Adrenal gland (tissue), 12 donors: ENCODE measurements around the gene EEF1G. TPM values are rescaled to one million over a fixed set of nuclear protein-coding genes. Genes with fewer than 3 reads are reported as not detected.

Experiments
- DNase-seq, 7 donors: peaks; one replicate each; pipeline ENCODE4 v3.0.0-alpha.2; 2019 to 2020
- H3K27ac ChIP-seq, 5 donors: fragments of 200-600 bp; sonication (generic) in 4 of 5; 1 replicate in 3 of 5; 2 replicates in 2 of 5; pipeline versions ENCODE4 v1.5.1 to v1.8.0; 2016 to 2020; ENCODE audit warnings: mild to moderate bottlenecking in 1 of 5
- H3K27me3 ChIP-seq: fragments of 200-600 bp; 2 replicates; pipeline ENCODE4 v1.8.0; 2021
- H3K36me3 ChIP-seq, 2 donors: fragments of 200-600 bp; replicated peaks in 1 of 2; 1 replicate in 1 of 2; 2 replicates in 1 of 2; pipeline versions ENCODE4 v1.5.1 to v1.8.0; 2018 to 2022
- H3K4me1 ChIP-seq, 2 donors: fragments of 200-600 bp; replicated peaks in 1 of 2; 1 replicate in 1 of 2; 2 replicates in 1 of 2; pipeline versions ENCODE4 v1.5.1 to v1.8.0; 2018 to 2021
- H3K4me3 ChIP-seq, 4 donors: fragments of 200-600 bp; sonication (generic) in 3 of 4; one replicate each; pipeline ENCODE4 v1.5.1; 2016 to 2018
- H3K9me3 ChIP-seq, 3 donors: fragments of 200-600 bp; sonication (generic) in 1 of 3; replicated peaks in 1 of 3; 1 replicate in 2 of 3; 2 replicates in 1 of 3; pipeline versions ENCODE4 v1.5.1 to v1.8.0; 2016 to 2021
- CTCF ChIP-seq, 6 experiments: fragments of 450-650 bp in 4 of 6; fragments of 200-600 bp in 2 of 6; sonication (generic) in 1 of 6; IDR thresholded peaks; 1 replicate in 5 of 6; 2 replicates in 1 of 6; pipeline versions ENCODE4 v1.5.1 to v1.8.0; 2016 to 2021; ENCODE audit warnings: antibody characterized with exemption in 6 of 6, mild to moderate bottlenecking in 2 of 6, moderate library complexity in 1 of 6
- POLR2A ChIP-seq, 2 donors: fragments of 450-650 bp; IDR thresholded peaks; one replicate each; pipeline ENCODE4 v1.6.1; 2017; ENCODE audit warnings: antibody characterized with exemption in 2 of 2, mild to moderate bottlenecking in 2 of 2, moderate library complexity in 1 of 2
- WGBS, 4 donors: extraction: QIAGEN DNeasy Blood & Tissue Kit in 2 of 4; methylation state at CpG; one replicate each; pipeline versions ENCODE4 v1.1.5 to v1.1.7; 2013 to 2017; 5-methylcytosine and 5-hydroxymethylcytosine counted together
- intact Hi-C, 2 donors: fragments of 100-400 bp; cut with DNase I; formaldehyde crosslinking; loops; one replicate each; pipeline versions ENCODE4 v1.14.1 to v1.15.0; 2022 to 2023
- polyA plus RNA-seq, 3 donors: library from polyadenylated mRNA; stranded (reverse); fragments of 200-250 nt in 2 of 3; fragments of 350-450 nt in 1 of 3; fragmentation: Illumina TruSeq in 1 of 3; extraction: RNeasy Lipid Tissue Mini Kit (QIAGEN cat#74804) in 1 of 3; gene quantifications; one replicate each; pipeline ENCODE4 v1.2.3, GENCODE V29; 2013 to 2014
- total RNA-seq, 9 donors: library from RNA; depleted of rRNA in 4 of 9; stranded (reverse); fragments of >200 nt in 4 of 9; fragments of 120-200 nt in 1 of 9; fragmentation: NEBNext Ultra II Directional in 1 of 9; extraction: Animal tissue kit (Norgen Biotek cat#: 25700) in 1 of 9; gene quantifications; one replicate each; pipeline versions ENCODE4 v1.1.0 to v1.2.4, GENCODE V29; 2013 to 2023
- donor health status: healthy with polysubstance abuse.
- donor health status: Bipolar disorder and iron deficiency.
- donor health status: DM: yes; HTN: yes; CAD: no.
- donor health status: DM: no; HTN: no; CAD: no.
- donor health status: DM: no; HTN: no; CAD: no.
- donor health status: DM: yes; HTN: yes; CAD: no.

EEF1G gene
- total and polyA plus RNA-seq, 12 donors = 646 to 1,585 (median 1,183) TPM

GRCh38 chr11:62607714-62608113 lies 34.0 kb upstream of the EEF1G start:
- H3K27ac ChIP-seq = no peak overlapping the region
- H3K36me3 ChIP-seq = peaks cover 0 to 42% of the 10 kb centered on the region in 2 donors
- TF ChIP-seq POLR2A (IDR thresholded peaks at IDR 0.05) (no peak), CTCF (IDR thresholded peaks at IDR 0.05) (no peak)
- no peaks in the 10 kb centered on the region for H3K9me3 ChIP-seq
- WGBS, 4 donors = 56 to 78% (median 70%) methylated on average over 4 of the region's 4 CpGs
- H3K4me3 ChIP-seq = no peak overlapping the region
- H3K27me3 ChIP-seq = no peaks in the 10 kb centered on the region
- no peak for DNase-seq
- peaks cover 12 to 18% of the 10 kb centered on the region in 2 donors for H3K4me1 ChIP-seq
- intact Hi-C loops = no loop called here

- no peaks in the 10 kb centered on the region for H3K27me3 ChIP-seq
- TF ChIP-seq CTCF (IDR thresholded peaks at IDR 0.05) (no peak), POLR2A (IDR thresholded peaks at IDR 0.05) (no peak)
- H3K4me3 ChIP-seq = no peak overlapping the region
- peaks cover 8 to 16% of the 10 kb centered on the region in 2 donors for H3K4me1 ChIP-seq
- intact Hi-C loops = no loop called here
- H3K36me3 ChIP-seq = peaks cover 0 to 42% of the 10 kb centered on the region in 2 donors
- H3K27ac ChIP-seq = no peak overlapping the region
- no peak for DNase-seq
- WGBS, 4 donors = 92 to 96% (median 93%) methylated on average over 15 of the region's 15 CpGs
- H3K9me3 ChIP-seq = no peaks in the 10 kb centered on the region
These were observed 32.2 kb upstream of the EEF1G start for GRCh38 chr11:62605902-62606301.

GRCh38 chr11:62605467-62605866 lies 31.8 kb upstream of the EEF1G start:
- peaks cover 0 to 40% of the 10 kb centered on the region in 2 donors for H3K36me3 ChIP-seq
- intact Hi-C loops = no loop called here
- H3K27ac ChIP-seq = no peak overlapping the region
- no peaks in the 10 kb centered on the region for H3K27me3 ChIP-seq
- DNase-seq = no peak
- 83 to 87% (median 86%) methylated on average over 4 to 6 of the region's 6 CpGs for WGBS, 4 donors
- no peaks in the 10 kb centered on the region for H3K9me3 ChIP-seq
- peaks cover 8 to 16% of the 10 kb centered on the region in 2 donors for H3K4me1 ChIP-seq
- TF ChIP-seq CTCF (IDR thresholded peaks at IDR 0.05) (no peak), POLR2A (IDR thresholded peaks at IDR 0.05) (no peak)
- no peak overlapping the region for H3K4me3 ChIP-seq

GRCh38 chr11:62604460-62605120 lies 30.9 kb upstream of the EEF1G start:
- intact Hi-C loops = no loop called here
- WGBS, 4 donors = 85 to 89% (median 87%) methylated on average over 12 to 13 of the region's 13 CpGs
- TF ChIP-seq CTCF (IDR thresholded peaks at IDR 0.05) (no peak), POLR2A (IDR thresholded peaks at IDR 0.05) (no peak)
- no peaks in the 10 kb centered on the region for H3K9me3 ChIP-seq
- H3K4me1 ChIP-seq = peaks cover 16 to 19% of the 10 kb centered on the region in 2 donors
- peaks cover 0 to 38% of the 10 kb centered on the region in 2 donors for H3K36me3 ChIP-seq
- H3K4me3 ChIP-seq = no peak overlapping the region
- H3K27ac ChIP-seq = no peak overlapping the region
- no peaks in the 10 kb centered on the region for H3K27me3 ChIP-seq
- DNase-seq = no peak
